Stimulated activated CD4-positive, alpha-beta T cell treated with anti-CD3 and anti-CD28 coated beads, Interleukin-4, amount 100 ng/mL, for 24 hours (primary cell): ENCODE results near the gene SIGLEC11.
A peak's percentile ranks its signal among the peaks of the same experiment; 100 is the strongest.
"Not testable (repeated sequence)": the region's sequence is repeated elsewhere in the genome, so short reads cannot be mapped to it uniquely, and the experiment has no call there.

Experiments used
- DNase-seq: peaks from one replicate; pipeline ENCODE4 v3.0.0-alpha.2; 2020

The SIGLEC11 gene

GRCh38 chr19:49949742-49950589, 11.0 kb downstream of the SIGLEC11 start:
- DNase-seq = no peak

GRCh38 chr19:49946415-49946814, 14.6 kb downstream of the SIGLEC11 start:
- DNase-seq = no peak

GRCh38 chr19:49944567-49944966, 16.4 kb downstream of the SIGLEC11 start:
- not testable (repeated sequence) for DNase-seq

- DNase-seq = no peak
These were observed 20.5 kb downstream of the SIGLEC11 start for GRCh38 chr19:49940482-49940791.

- DNase-seq = no peak
These were observed 21.1 kb downstream of the SIGLEC11 start for GRCh38 chr19:49939721-49940481.

GRCh38 chr19:49938662-49939061, 22.3 kb downstream of the SIGLEC11 start:
- no peak for DNase-seq

GRCh38 chr19:49937750-49938381, 23.1 kb downstream of the SIGLEC11 start:
- DNase-seq = peak; percentile 82

GRCh38 chr19:49936549-49936948, 24.4 kb downstream of the SIGLEC11 start:
- DNase-seq = no peak

GRCh38 chr19:49933643-49934042, 27.3 kb downstream of the SIGLEC11 start:
- no peak for DNase-seq

- DNase-seq = peak; percentile 21
These were observed 28.2 kb downstream of the SIGLEC11 start for GRCh38 chr19:49932731-49933131.

GRCh38 chr19:49932041-49932451, 28.9 kb downstream of the SIGLEC11 start:
- no peak for DNase-seq

GRCh38 chr19:49931293-49932040, 29.5 kb downstream of the SIGLEC11 start:
- DNase-seq = no peak

- no peak for DNase-seq
These were observed 30.4 kb downstream of the SIGLEC11 start for GRCh38 chr19:49930483-49931011.

- peak; percentile 94 for DNase-seq
These were observed 31.1 kb downstream of the SIGLEC11 start for GRCh38 chr19:49929611-49930482.

- DNase-seq = peak; percentile 92
These were observed 31.8 kb downstream of the SIGLEC11 start, which contains the start of the genes ATF5 and NUP62 for GRCh38 chr19:49929121-49929610. TSS of gene ATF5 (plus strand) at chr19:49929205. CDS start at chr19:49930851, 1,646 bp downstream. TSS of gene NUP62 (minus strand) at chr19:49929504. CDS start at chr19:49909807, 19,697 bp downstream.

GRCh38 chr19:49927526-49928264, 33.3 kb downstream of the SIGLEC11 start:
- DNase-seq = no peak

GRCh38 chr19:49926515-49926914, 34.5 kb downstream of the SIGLEC11 start:
- DNase-seq = no peak

- DNase-seq = no peak
These were observed 35.5 kb downstream of the SIGLEC11 start for GRCh38 chr19:49925486-49925885.

GRCh38 chr19:49924881-49925210, 36.1 kb downstream of the SIGLEC11 start:
- DNase-seq = not testable (repeated sequence)
